Peyer's patch (tissue), 4 donors: Measurements from ENCODE around the gene APOBR. TPM values are rescaled to one million over a fixed set of nuclear protein-coding genes. Genes with fewer than 3 reads are reported as not detected.
"Not testable (repeated sequence)": the region's sequence is repeated elsewhere in the genome, so short reads cannot be mapped to it uniquely, and the experiment has no call there.

Experiments used
- DNase-seq, 3 donors: peaks; one replicate each; pipeline ENCODE4 v3.0.0-alpha.2; 2017 to 2019
- H3K27ac ChIP-seq, 4 donors: fragments of 200-600 bp; sonication (generic); one replicate each; pipeline ENCODE4 v1.5.1; 2016 to 2019
- H3K27me3 ChIP-seq, 2 donors: fragments of 200-600 bp; sonication (generic); one replicate each; pipeline ENCODE4 v1.5.1; 2019
- H3K36me3 ChIP-seq, 3 donors: fragments of 200-600 bp; sonication (generic); one replicate each; pipeline ENCODE4 v1.5.1; 2016 to 2019
- H3K4me1 ChIP-seq, 4 donors: fragments of 200-600 bp; sonication (generic); one replicate each; pipeline ENCODE4 v1.5.1; 2016 to 2019
- H3K4me3 ChIP-seq, 4 donors: fragments of 200-600 bp; sonication (generic); 1 replicate in 3 of 4; 2 replicates in 1 of 4; pipeline ENCODE4 v1.5.1; 2016 to 2019; ENCODE audit warnings: mild to moderate bottlenecking in 1 of 4
- H3K9me3 ChIP-seq, 4 donors: fragments of 200-600 bp; sonication (generic); one replicate each; pipeline ENCODE4 v1.5.1; 2016 to 2019; ENCODE audit warnings: mild to moderate bottlenecking in 1 of 4
- CTCF ChIP-seq, 6 experiments: fragments of 450-650 bp in 4 of 6; fragments of 200-600 bp in 2 of 6; sonication (generic) in 1 of 6; IDR thresholded peaks; one replicate each; pipeline ENCODE4 v1.5.1; 2017 to 2019; ENCODE audit warnings: antibody characterized with exemption in 6 of 6, mild to moderate bottlenecking in 3 of 6, moderate library complexity in 1 of 6
- POLR2A ChIP-seq, 2 donors: fragments of 450-650 bp; IDR thresholded peaks; one replicate each; pipeline ENCODE4 v1.5.1; 2017; ENCODE audit warnings: antibody characterized with exemption in 2 of 2, mild to moderate bottlenecking in 2 of 2, moderate library complexity in 2 of 2
- total RNA-seq, 4 donors: library from RNA; depleted of rRNA; stranded (reverse); fragments of >200 nt; gene quantifications; one replicate each; pipeline ENCODE4 v1.1.0, GENCODE V29; 2016

The APOBR gene
- total RNA-seq, 4 donors from 2014 or later = 11.9 to 25.2 (median 14.6) TPM

- Histone ChIP-seq H3K4me3 (peak overlapping the region in 2 of 4 donors; percentile 8 to 24), H3K27me3 (no peaks in the 10 kb centered on the region)
- DNase-seq = peak in 2 of 3 donors; percentile 68 to 80
Observed at GRCh38 chr16:28543072-28543471, 48.6 kb downstream of the APOBR start.

DNA sequence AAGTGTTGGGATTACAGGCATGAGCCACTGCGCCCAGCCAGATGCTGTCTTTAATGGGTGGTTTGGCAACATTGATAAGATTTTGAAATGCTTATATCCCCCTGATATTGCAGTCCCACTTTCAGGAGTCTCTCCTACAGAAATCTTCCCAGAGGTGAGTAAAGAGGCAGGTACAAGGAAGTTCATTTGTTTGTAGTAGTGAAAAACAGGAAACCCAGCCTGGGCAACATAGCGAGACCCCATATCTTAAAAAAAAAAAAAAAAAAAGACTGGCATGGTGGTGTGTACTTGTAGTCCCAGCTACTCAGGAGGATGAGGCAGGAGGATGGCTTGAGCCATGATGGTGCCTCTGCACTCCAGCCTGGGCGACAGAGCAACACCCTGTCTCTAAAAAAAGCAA is 50.6 kb downstream of the APOBR start:
- Histone ChIP-seq H3K9me3 (no peaks in the 10 kb centered on the region), H3K4me1 (peaks cover 0 to 15% (median 2%) of the 10 kb centered on the region in 4 donors), H3K4me3 (no peak overlapping the region), H3K27ac (no peak overlapping the region), H3K36me3 (no peaks in the 10 kb centered on the region), H3K27me3 (no peaks in the 10 kb centered on the region)
- TF ChIP-seq POLR2A (IDR thresholded peaks at IDR 0.05) = no peak
- no peak for TF ChIP-seq CTCF (IDR thresholded peaks at IDR 0.05)
- no peak for DNase-seq

More at GRCh38 chr16:28543072-28543471, 48.6 kb downstream of the APOBR start:
- Histone ChIP-seq H3K4me1 (peaks cover 0 to 16% (median 2%) of the 10 kb centered on the region in 4 donors), H3K27ac (peak overlapping the region in 3 of 4 donors; percentile 66 to 84 (median 83)), H3K9me3 (no peaks in the 10 kb centered on the region), H3K36me3 (no peaks in the 10 kb centered on the region)
- TF ChIP-seq POLR2A (IDR thresholded peaks at IDR 0.05) = peak in 1 of 2 donors; percentile 51
- TF ChIP-seq CTCF (IDR thresholded peaks at IDR 0.05) = no peak

DNA sequence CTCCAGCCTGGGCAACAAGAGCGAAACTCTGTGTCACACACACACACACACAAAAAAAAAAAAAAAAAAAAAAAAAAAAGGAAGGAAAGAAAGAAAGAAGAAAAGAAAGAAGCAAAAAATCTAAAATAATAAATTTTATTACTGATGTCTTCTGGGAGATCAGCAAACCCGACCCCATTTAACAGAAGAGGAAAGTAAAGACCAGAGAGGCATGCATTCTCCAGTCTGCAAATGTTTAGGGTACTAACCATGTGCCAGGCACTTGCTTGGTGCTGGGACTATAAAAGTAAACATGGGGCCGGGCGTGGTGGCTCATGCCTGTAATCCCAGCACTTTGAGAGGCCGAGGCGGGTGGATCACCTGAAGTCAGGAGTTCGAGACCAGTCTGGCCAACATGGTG is 51.5 kb downstream of the APOBR start:
- not testable (repeated sequence) for H3K27ac ChIP-seq, DNase-seq, H3K9me3 ChIP-seq, H3K27me3 ChIP-seq, H3K4me3 ChIP-seq, H3K36me3 ChIP-seq
- H3K4me1 ChIP-seq = peaks cover 0 to 15% (median 2%) of the 10 kb centered on the region in 4 donors

DNA sequence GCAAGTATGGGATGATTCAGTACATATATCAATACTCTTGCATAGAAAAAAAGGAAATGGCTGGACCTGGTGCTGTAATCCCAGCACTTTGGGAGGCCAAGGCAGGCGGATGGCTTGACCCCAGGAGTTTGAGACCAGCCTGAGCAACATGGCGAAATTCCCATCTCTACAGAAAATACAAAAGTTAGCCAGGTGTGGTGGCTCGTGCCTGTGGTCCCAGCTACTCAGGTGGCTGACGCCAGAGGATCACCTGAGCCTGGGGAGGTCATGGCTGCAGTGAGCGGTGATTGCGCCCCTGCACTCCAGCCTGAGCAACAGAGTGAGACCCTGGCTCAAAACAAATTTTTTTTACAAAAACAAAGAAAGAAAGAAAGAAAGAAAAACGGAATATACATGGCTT is 52.2 kb downstream of the APOBR start:
- H3K9me3 ChIP-seq = no peaks in the 10 kb centered on the region
- DNase-seq = no peak

DNA sequence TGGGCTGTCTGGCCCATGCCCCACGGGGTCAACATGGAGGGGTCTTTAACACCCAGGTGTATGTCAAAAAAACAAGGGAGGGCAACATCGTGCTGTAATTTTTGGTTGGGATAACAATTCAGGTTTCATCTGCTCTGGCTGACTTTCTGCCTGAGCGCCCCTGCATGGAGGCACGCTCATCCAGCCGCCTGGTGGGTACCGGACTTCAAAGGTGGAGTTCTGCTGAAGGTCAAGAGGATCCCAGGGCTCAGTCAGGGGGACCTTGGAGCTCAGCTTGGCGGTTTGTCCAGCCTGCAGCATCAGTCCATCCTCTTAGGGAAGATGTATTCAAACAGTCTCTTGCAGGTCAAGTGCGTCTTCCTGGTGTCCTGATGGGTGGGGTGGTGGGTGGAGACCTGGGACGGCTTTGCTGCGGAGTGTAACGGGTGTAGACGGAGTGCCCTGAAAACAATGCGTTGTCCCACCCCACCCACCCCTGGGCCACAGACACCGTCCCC is 53.9 kb downstream of the APOBR start:
- peaks cover 0 to 8% (median 0%) of the 10 kb centered on the region in 4 donors for H3K4me1 ChIP-seq
- TF ChIP-seq POLR2A (IDR thresholded peaks at IDR 0.05) (no peak), CTCF (IDR thresholded peaks at IDR 0.05) (no peak)
- H3K36me3 ChIP-seq = no peaks in the 10 kb centered on the region
- no peak overlapping the region for H3K27ac ChIP-seq
- no peak for DNase-seq
- H3K27me3 ChIP-seq = no peaks in the 10 kb centered on the region
- no peaks in the 10 kb centered on the region for H3K9me3 ChIP-seq
- no peak overlapping the region for H3K4me3 ChIP-seq

More for the DNA sequence above, 52.2 kb downstream of the APOBR start:
- no peaks in the 10 kb centered on the region for H3K36me3 ChIP-seq
- no peak overlapping the region for H3K4me3 ChIP-seq
- H3K4me1 ChIP-seq = peaks cover 0 to 14% (median 2%) of the 10 kb centered on the region in 4 donors
- H3K27me3 ChIP-seq = no peaks in the 10 kb centered on the region
- no peak overlapping the region for H3K27ac ChIP-seq
- TF ChIP-seq CTCF (IDR thresholded peaks at IDR 0.05) (no peak), POLR2A (IDR thresholded peaks at IDR 0.05) (no peak)

Other genes with a start within 250 kb of the APOBR start
- gene SBK1, start 202.1 kb upstream of the APOBR start, total RNA-seq = 1 to 10 TPM in 2 of 4 donors, under 1 TPM in 2; 0.35 to 2.5 (median 1.3) TPM
- 10 to 100 TPM in 3 of 4 donors, not detected in 1; 11.4 to 20.6 (median 16.8) TPM for gene NPIPB6, start 131.1 kb upstream of the APOBR start, total RNA-seq
- 100 to 1,000 TPM; 146 to 217 (median 216) TPM for gene EIF3CL, start 90.8 kb upstream of the APOBR start, total RNA-seq
- gene NPIPB7, start 22.3 kb upstream of the APOBR start, total RNA-seq = not detected
- 10 to 100 TPM; 47.0 to 83.6 (median 73.3) TPM for gene CLN3, start 2.6 kb upstream of the APOBR start, total RNA-seq
- gene IL27, start 12.2 kb downstream of the APOBR start, total RNA-seq = not detected
- 10 to 100 TPM in 1 of 4 donors, 1 to 10 TPM in 3; 1.6 to 11.9 (median 6.3) TPM for gene NUPR1, start 44.3 kb downstream of the APOBR start, total RNA-seq
- gene SGF29, start 59.3 kb downstream of the APOBR start, total RNA-seq = 100 to 1,000 TPM in 1 of 4 donors, 10 to 100 TPM in 3; 27.3 to 117 (median 45.6) TPM
- gene SULT1A2, start 102.4 kb downstream of the APOBR start, total RNA-seq = 100 to 1,000 TPM in 3 of 4 donors, 10 to 100 TPM in 1; 26.4 to 241 (median 178) TPM
- gene SULT1A1, start 115.4 kb downstream of the APOBR start, total RNA-seq = 100 to 1,000 TPM; 120 to 959 (median 337) TPM
- gene NPIPB8, start 143.4 kb downstream of the APOBR start, total RNA-seq = 1 to 10 TPM in 2 of 4 donors, under 1 TPM in 1, not detected in 1; 0.85 to 2.1 (median 1.3) TPM
- gene EIF3C, start 216.8 kb downstream of the APOBR start, total RNA-seq = 100 to 1,000 TPM; 157 to 700 (median 233) TPM